ENCODE results near the gene LGALS3BP. TPM values are rescaled to one million over a fixed set of nuclear protein-coding genes. Genes with fewer than 3 reads are reported as not detected.

LGALS3BP gene
- total and polyA plus RNA-seq, 2 of the 13 experiments (the other 11 are each of a cell fraction or from before 2014, with no cell fraction given): 137 to 332 TPM

DNA sequence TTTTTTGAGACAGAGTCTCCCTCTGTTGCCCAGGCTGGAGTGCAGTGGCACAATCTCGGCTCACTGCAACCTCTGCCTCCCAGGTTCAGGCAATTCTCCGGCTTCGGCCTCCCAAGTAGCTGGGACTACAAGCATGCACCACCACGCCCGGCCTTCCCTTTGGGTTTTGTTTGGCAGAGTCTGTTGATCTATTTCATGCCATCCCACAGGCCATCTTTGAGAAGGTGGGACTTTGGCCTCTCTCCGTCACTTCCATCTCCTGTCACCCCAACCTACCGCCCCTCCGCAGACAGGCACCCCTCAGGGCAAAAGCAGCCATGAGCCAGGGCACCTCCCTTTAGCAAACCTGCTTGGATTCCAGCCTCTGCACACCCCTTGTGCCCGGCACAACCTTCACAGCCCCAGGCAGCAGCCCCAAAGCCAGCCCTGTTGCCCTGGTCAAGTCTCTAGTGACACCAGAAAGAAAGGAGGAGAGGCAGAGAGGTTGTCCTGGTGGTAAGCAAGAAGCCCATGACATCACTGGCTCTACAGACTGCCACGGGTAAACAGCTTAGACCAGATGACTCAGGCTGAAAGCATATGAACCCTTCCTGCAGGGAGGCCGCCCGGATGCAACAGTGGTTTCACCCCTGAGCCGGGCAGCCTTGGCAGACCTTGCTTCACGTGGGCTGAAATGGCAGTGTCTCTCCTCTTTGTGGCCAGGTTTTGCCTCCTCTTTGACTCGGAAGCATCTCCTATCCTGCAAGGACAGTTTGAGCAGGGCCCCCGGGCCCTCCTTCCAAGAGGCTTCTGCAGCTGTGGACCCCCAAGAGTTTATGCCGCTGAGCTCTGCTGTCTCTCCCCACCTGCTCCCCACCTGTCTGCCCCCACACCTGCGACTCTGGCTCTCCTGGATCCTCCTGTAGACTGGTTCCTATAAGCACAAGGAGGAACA is 46.4 kb downstream of the LGALS3BP start (continued):
- no peak for TF ChIP-seq U2AF1 (optimal IDR thresholded peaks at IDR 0.05; ENCODE audit: low read depth, low read length)
- TF ChIP-seq, protein P1, sequence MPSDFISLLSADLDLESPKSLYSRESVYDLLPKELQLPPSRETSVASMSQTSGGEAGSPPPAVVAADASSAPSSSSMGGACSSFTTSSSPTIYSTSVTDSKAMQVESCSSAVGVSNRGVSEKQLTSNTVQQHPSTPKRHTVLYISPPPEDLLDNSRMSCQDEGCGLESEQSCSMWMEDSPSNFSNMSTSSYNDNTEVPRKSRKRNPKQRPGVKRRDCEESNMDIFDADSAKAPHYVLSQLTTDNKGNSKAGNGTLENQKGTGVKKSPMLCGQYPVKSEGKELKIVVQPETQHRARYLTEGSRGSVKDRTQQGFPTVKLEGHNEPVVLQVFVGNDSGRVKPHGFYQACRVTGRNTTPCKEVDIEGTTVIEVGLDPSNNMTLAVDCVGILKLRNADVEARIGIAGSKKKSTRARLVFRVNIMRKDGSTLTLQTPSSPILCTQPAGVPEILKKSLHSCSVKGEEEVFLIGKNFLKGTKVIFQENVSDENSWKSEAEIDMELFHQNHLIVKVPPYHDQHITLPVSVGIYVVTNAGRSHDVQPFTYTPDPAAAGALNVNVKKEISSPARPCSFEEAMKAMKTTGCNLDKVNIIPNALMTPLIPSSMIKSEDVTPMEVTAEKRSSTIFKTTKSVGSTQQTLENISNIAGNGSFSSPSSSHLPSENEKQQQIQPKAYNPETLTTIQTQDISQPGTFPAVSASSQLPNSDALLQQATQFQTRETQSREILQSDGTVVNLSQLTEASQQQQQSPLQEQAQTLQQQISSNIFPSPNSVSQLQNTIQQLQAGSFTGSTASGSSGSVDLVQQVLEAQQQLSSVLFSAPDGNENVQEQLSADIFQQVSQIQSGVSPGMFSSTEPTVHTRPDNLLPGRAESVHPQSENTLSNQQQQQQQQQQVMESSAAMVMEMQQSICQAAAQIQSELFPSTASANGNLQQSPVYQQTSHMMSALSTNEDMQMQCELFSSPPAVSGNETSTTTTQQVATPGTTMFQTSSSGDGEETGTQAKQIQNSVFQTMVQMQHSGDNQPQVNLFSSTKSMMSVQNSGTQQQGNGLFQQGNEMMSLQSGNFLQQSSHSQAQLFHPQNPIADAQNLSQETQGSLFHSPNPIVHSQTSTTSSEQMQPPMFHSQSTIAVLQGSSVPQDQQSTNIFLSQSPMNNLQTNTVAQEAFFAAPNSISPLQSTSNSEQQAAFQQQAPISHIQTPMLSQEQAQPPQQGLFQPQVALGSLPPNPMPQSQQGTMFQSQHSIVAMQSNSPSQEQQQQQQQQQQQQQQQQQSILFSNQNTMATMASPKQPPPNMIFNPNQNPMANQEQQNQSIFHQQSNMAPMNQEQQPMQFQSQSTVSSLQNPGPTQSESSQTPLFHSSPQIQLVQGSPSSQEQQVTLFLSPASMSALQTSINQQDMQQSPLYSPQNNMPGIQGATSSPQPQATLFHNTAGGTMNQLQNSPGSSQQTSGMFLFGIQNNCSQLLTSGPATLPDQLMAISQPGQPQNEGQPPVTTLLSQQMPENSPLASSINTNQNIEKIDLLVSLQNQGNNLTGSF (CRISPR knock-in tag; IDR thresholded peaks at IDR 0.05): no peak
- TF ChIP-seq, protein P2, sequence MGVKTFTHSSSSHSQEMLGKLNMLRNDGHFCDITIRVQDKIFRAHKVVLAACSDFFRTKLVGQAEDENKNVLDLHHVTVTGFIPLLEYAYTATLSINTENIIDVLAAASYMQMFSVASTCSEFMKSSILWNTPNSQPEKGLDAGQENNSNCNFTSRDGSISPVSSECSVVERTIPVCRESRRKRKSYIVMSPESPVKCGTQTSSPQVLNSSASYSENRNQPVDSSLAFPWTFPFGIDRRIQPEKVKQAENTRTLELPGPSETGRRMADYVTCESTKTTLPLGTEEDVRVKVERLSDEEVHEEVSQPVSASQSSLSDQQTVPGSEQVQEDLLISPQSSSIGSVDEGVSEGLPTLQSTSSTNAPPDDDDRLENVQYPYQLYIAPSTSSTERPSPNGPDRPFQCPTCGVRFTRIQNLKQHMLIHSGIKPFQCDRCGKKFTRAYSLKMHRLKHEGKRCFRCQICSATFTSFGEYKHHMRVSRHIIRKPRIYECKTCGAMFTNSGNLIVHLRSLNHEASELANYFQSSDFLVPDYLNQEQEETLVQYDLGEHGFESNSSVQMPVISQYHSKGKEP (CRISPR knock-in tag; IDR thresholded peaks at IDR 0.05): no peak
- TF ChIP-seq, protein P3, sequence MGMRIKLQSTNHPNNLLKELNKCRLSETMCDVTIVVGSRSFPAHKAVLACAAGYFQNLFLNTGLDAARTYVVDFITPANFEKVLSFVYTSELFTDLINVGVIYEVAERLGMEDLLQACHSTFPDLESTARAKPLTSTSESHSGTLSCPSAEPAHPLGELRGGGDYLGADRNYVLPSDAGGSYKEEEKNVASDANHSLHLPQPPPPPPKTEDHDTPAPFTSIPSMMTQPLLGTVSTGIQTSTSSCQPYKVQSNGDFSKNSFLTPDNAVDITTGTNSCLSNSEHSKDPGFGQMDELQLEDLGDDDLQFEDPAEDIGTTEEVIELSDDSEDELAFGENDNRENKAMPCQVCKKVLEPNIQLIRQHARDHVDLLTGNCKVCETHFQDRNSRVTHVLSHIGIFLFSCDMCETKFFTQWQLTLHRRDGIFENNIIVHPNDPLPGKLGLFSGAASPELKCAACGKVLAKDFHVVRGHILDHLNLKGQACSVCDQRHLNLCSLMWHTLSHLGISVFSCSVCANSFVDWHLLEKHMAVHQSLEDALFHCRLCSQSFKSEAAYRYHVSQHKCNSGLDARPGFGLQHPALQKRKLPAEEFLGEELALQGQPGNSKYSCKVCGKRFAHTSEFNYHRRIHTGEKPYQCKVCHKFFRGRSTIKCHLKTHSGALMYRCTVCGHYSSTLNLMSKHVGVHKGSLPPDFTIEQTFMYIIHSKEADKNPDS (CRISPR knock-in tag; IDR thresholded peaks at IDR 0.05): no peak
- TF ChIP-seq NCOA2 (CRISPR knock-in tag; IDR thresholded peaks at IDR 0.05): no peak
- TF ChIP-seq ZNF160 (CRISPR knock-in tag; IDR thresholded peaks at IDR 0.05): no peak
- no peak for TF ChIP-seq NONO (IDR thresholded peaks at IDR 0.05)
- no peak for TF ChIP-seq NONO (CRISPR knock-in tag; conservative IDR thresholded peaks at IDR 0.05)
- TF ChIP-seq FOXM1 (CRISPR knock-in tag; IDR thresholded peaks at IDR 0.05): no peak
- no peak for TF ChIP-seq THYN1 (CRISPR knock-in tag; IDR thresholded peaks at IDR 0.05; ENCODE audit: borderline replicate concordance, low read depth)
- no peak for TF ChIP-seq MTA3 (CRISPR knock-in tag; IDR thresholded peaks at IDR 0.05)
- TF ChIP-seq SRF (IDR thresholded peaks at IDR 0.05; ENCODE audit: low read depth, low read length): no peak
- TF ChIP-seq, protein P4, sequence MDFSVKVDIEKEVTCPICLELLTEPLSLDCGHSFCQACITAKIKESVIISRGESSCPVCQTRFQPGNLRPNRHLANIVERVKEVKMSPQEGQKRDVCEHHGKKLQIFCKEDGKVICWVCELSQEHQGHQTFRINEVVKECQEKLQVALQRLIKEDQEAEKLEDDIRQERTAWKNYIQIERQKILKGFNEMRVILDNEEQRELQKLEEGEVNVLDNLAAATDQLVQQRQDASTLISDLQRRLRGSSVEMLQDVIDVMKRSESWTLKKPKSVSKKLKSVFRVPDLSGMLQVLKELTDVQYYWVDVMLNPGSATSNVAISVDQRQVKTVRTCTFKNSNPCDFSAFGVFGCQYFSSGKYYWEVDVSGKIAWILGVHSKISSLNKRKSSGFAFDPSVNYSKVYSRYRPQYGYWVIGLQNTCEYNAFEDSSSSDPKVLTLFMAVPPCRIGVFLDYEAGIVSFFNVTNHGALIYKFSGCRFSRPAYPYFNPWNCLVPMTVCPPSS (IDR thresholded peaks at IDR 0.05): no peak
- no peak for TF ChIP-seq ZNF703 (CRISPR knock-in tag; IDR thresholded peaks at IDR 0.05; ENCODE audit: borderline replicate concordance)
- TF ChIP-seq, protein P5, sequence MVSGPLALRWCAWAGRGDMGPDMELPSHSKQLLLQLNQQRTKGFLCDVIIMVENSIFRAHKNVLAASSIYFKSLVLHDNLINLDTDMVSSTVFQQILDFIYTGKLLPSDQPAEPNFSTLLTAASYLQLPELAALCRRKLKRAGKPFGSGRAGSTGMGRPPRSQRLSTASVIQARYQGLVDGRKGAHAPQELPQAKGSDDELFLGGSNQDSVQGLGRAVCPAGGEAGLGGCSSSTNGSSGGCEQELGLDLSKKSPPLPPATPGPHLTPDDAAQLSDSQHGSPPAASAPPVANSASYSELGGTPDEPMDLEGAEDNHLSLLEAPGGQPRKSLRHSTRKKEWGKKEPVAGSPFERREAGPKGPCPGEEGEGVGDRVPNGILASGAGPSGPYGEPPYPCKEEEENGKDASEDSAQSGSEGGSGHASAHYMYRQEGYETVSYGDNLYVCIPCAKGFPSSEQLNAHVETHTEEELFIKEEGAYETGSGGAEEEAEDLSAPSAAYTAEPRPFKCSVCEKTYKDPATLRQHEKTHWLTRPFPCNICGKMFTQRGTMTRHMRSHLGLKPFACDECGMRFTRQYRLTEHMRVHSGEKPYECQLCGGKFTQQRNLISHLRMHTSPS (CRISPR knock-in tag; IDR thresholded peaks at IDR 0.05; ENCODE audit: low read depth): peak; percentile 94
- no peak for TF ChIP-seq MAF1 (CRISPR knock-in tag; IDR thresholded peaks at IDR 0.05; ENCODE audit: borderline replicate concordance)

All from HepG2 (cell line).